GM12878 (cell line): ENCODE results near the gene POLR2F. TPM values are rescaled to one million over a fixed set of nuclear protein-coding genes. Genes with fewer than 3 reads are reported as not detected.

ENCODE experiments used
- BHLHE40 ChIP-seq, 2 experiments: fragments of 450-650 bp in 1 of 2; IDR thresholded peaks; 2 replicates each; pipeline ENCODE4 v1.6.1; 2011 to 2017; ENCODE audit warnings: low read depth in 2 of 2, borderline replicate concordance in 1 of 2, improper control_type of control experiment in 1 of 2, low read length in 1 of 2, mild to moderate bottlenecking in 1 of 2
- CUX1 ChIP-seq: IDR thresholded peaks from 2 replicates; pipeline ENCODE4 v1.6.1; 2012; ENCODE audit warnings: improper control_type of control experiment, low read depth, low read length; ENCODE audit not compliant: insufficient replicate concordance
- HCFC1 ChIP-seq: fragments of 150-350 bp; IDR thresholded peaks from 2 replicates; pipeline ENCODE4 v1.6.1; 2014; ENCODE audit warnings: low read length
- NBN ChIP-seq: fragments of 450-650 bp; IDR thresholded peaks from 2 replicates; pipeline ENCODE4 v1.6.1; 2016
- NR2C1 ChIP-seq: fragments of 450-650 bp; IDR thresholded peaks from 2 replicates; pipeline ENCODE4 v1.6.1; 2017; ENCODE audit warnings: antibody characterized with exemption, mild to moderate bottlenecking, moderate library complexity
- SREBF2 ChIP-seq: IDR thresholded peaks from 2 replicates; pipeline ENCODE4 v1.6.1; 2012; ENCODE audit warnings: mild to moderate bottlenecking, low read length
- STAT3 ChIP-seq: IDR thresholded peaks from 2 replicates; pipeline ENCODE4 v1.6.1; 2011; ENCODE audit warnings: low read depth, low read length, improper control_type of control experiment
- USF1 ChIP-seq: IDR thresholded peaks from 2 replicates; pipeline ENCODE4 v1.6.1; 2011; ENCODE audit warnings: borderline replicate concordance, low read depth, mild to moderate bottlenecking, moderate library complexity, mixed read lengths, low read length; ENCODE audit not compliant: insufficient read depth; ENCODE audit errors: extremely low read length
- polyA plus RNA-seq, 11 experiments: library from polyadenylated mRNA; depleted of rRNA in 4 of 11; unstranded in 6 of 11; stranded (reverse) in 5 of 11; fragments of >200 nt; fragmentation: Nextera tagmentation in 4 of 11; fragmentation: Illumina TruSeq in 1 of 11; extraction: Ambion mirVana in 4 of 11; extraction: Trizol in 1 of 11; gene quantifications; 1 replicate in 1 of 11; 2 replicates in 10 of 11; pipeline versions ENCODE4 v1.2.1 to v1.2.3, GENCODE V29; 2011 to 2016; ENCODE audit warnings: inconsistent platforms in 2 of 11, missing spikeins in 2 of 11, low read depth in 1 of 11
- total RNA-seq, 4 experiments: library from RNA; depleted of rRNA in 3 of 4; stranded (reverse); fragments of >200 nt in 3 of 4; fragmentation: Illumina TruSeq in 1 of 4; extraction: Trizol in 1 of 4; gene quantifications; 2 replicates each; pipeline versions ENCODE4 v1.2.1 to v1.2.3, GENCODE V29; 2013 to 2021

The POLR2F gene
- total and polyA plus RNA-seq, 10 of the 15 experiments (the other 5 are each of a cell fraction or from before 2014, with no cell fraction given): 71.9 to 218 (median 100.0) TPM

GRCh38 chr22:37985751-37986281 lies 32.3 kb downstream of the POLR2F start (continued):
- TF ChIP-seq CUX1 (no peak), STAT3 (no peak), BHLHE40 (IDR thresholded peaks at IDR 0.05; ENCODE audit: borderline replicate concordance in 1 of 2, low read depth in 2 of 2, low read length in 1 of 2) (no peak), SREBF2 (no peak), NR2C1 (no peak), USF1 (no peak), NBN (no peak), HCFC1 (no peak)
